ENCODE measurements around the gene NELL2. TPM values are rescaled to one million over a fixed set of nuclear protein-coding genes. Genes with fewer than 3 reads are reported as not detected.

The NELL2 gene
- total and polyA plus RNA-seq, 10 of the 15 experiments (the other 5 are each of a cell fraction or from before 2014, with no cell fraction given): 0.27 to 2.3 (median 0.76) TPM

DNA sequence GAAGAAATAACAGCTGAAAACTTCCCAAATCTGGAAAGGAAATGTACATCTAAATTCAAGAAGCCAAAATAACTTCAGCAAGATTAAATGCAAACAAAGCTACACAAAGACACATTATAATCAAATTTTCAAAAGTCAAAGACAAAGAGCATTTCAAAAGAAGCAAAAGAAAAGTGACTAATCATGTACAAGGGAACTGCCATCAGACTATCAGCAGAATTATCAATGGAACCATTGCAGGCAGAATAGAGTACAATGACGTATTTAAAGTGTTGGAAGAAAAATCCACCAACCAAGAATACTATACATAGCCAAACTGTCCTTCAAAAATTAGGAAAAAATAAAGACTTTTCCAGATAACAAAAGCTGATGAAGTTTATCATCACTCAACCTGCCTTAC, 147.5 kb downstream of the NELL2 start:
- WGBS (ENCODE audit: insufficient coverage, insufficient replicate concordance, low lambda C conversion rate, missing lambda C conversion rate): 0% methylated on average over 1 of the region's 1 CpG
- ChIA-PET CTCF (no interaction called here), SMC1A (ENCODE audit: uncharacterized antibody, unreplicated experiment) (interaction anchor here (1.0 kb wide), 1 partner anchor 11 kb away, joined by 4 read pairs; no protein-coding TSS in a partner anchor), POLR2A (no interaction called here), RAD21 (ENCODE audit: unreplicated experiment) (no interaction called here)
- Histone ChIP-seq H3K4me3 (no peak overlapping the region), H3K79me2 (ENCODE audit: control insufficient read depth, insufficient read depth, low read length) (no peaks in the 10 kb centered on the region), H4K20me1 (ENCODE audit: control insufficient read depth, insufficient read depth) (no peaks in the 10 kb centered on the region), H3K27me3 (replicated peaks in 1 of 2; ENCODE audit: control insufficient read depth in 2 of 2, insufficient read depth in 2 of 2, low read length in 1 of 2) (no peaks in the 10 kb centered on the region), H3K36me3 (ENCODE audit: control insufficient read depth in 2 of 2, insufficient read depth in 2 of 2, low read length in 1 of 2) (no peaks in the 10 kb centered on the region), H3K9me3 (replicated peaks; ENCODE audit: control insufficient read depth, insufficient read depth, low read length) (no peaks in the 10 kb centered on the region; the same call in 2 of the 3 replicates), H3K4me2 (ENCODE audit: control insufficient read depth, insufficient read depth) (no peak overlapping the region), H2AFZ (ENCODE audit: control insufficient read depth, low read depth, low read length) (no peak overlapping the region), H3K4me1 (ENCODE audit: control insufficient read depth, insufficient read depth, low read length) (no peaks in the 10 kb centered on the region), H3K9ac (ENCODE audit: control insufficient read depth, insufficient read depth, low read length) (no peak overlapping the region), H3K27ac (ENCODE audit: control insufficient read depth, insufficient read depth) (no peak overlapping the region)
- in situ Hi-C loops (cut with MboI) (no loop called here), intact Hi-C loops (cut with micrococcal nuclease; ENCODE audit: unreplicated experiment) (no loop called here)
- no peak for DNase-seq (ENCODE audit: low read depth, low spot score)
- no TSS peak for BruUV-seq (replicated peaks)
- no peak for FAIRE-seq
- no peak for ATAC-seq
- TF ChIP-seq BCL11A (IDR thresholded peaks at IDR 0.05; ENCODE audit: low read depth, low read length): no peak
- TF ChIP-seq MYC (IDR thresholded peaks at IDR 0.05; ENCODE audit: insufficient read depth, insufficient read length, insufficient replicate concordance, low read length, severe bottlenecking): no peak
- TF ChIP-seq, protein P1, sequence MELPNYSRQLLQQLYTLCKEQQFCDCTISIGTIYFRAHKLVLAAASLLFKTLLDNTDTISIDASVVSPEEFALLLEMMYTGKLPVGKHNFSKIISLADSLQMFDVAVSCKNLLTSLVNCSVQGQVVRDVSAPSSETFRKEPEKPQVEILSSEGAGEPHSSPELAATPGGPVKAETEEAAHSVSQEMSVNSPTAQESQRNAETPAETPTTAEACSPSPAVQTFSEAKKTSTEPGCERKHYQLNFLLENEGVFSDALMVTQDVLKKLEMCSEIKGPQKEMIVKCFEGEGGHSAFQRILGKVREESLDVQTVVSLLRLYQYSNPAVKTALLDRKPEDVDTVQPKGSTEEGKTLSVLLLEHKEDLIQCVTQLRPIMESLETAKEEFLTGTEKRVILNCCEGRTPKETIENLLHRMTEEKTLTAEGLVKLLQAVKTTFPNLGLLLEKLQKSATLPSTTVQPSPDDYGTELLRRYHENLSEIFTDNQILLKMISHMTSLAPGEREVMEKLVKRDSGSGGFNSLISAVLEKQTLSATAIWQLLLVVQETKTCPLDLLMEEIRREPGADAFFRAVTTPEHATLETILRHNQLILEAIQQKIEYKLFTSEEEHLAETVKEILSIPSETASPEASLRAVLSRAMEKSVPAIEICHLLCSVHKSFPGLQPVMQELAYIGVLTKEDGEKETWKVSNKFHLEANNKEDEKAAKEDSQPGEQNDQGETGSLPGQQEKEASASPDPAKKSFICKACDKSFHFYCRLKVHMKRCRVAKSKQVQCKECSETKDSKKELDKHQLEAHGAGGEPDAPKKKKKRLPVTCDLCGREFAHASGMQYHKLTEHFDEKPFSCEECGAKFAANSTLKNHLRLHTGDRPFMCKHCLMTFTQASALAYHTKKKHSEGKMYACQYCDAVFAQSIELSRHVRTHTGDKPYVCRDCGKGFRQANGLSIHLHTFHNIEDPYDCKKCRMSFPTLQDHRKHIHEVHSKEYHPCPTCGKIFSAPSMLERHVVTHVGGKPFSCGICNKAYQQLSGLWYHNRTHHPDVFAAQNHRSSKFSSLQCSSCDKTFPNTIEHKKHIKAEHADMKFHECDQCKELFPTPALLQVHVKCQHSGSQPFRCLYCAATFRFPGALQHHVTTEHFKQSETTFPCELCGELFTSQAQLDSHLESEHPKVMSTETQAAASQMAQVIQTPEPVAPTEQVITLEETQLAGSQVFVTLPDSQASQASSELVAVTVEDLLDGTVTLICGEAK (IDR thresholded peaks at IDR 0.05; ENCODE audit: borderline replicate concordance): no peak
- TF ChIP-seq, protein P2, sequence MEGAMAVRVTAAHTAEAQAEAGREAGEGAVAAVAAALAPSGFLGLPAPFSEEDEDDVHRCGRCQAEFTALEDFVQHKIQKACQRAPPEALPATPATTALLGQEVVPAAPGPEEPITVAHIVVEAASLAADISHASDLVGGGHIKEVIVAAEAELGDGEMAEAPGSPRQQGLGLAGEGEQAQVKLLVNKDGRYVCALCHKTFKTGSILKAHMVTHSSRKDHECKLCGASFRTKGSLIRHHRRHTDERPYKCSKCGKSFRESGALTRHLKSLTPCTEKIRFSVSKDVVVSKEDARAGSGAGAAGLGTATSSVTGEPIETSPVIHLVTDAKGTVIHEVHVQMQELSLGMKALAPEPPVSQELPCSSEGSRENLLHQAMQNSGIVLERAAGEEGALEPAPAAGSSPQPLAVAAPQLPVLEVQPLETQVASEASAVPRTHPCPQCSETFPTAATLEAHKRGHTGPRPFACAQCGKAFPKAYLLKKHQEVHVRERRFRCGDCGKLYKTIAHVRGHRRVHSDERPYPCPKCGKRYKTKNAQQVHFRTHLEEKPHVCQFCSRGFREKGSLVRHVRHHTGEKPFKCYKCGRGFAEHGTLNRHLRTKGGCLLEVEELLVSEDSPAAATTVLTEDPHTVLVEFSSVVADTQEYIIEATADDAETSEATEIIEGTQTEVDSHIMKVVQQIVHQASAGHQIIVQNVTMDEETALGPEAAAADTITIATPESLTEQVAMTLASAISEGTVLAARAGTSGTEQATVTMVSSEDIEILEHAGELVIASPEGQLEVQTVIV (IDR thresholded peaks at IDR 0.05; ENCODE audit: borderline replicate concordance, partially characterized antibody): no peak
- TF ChIP-seq, protein P3, sequence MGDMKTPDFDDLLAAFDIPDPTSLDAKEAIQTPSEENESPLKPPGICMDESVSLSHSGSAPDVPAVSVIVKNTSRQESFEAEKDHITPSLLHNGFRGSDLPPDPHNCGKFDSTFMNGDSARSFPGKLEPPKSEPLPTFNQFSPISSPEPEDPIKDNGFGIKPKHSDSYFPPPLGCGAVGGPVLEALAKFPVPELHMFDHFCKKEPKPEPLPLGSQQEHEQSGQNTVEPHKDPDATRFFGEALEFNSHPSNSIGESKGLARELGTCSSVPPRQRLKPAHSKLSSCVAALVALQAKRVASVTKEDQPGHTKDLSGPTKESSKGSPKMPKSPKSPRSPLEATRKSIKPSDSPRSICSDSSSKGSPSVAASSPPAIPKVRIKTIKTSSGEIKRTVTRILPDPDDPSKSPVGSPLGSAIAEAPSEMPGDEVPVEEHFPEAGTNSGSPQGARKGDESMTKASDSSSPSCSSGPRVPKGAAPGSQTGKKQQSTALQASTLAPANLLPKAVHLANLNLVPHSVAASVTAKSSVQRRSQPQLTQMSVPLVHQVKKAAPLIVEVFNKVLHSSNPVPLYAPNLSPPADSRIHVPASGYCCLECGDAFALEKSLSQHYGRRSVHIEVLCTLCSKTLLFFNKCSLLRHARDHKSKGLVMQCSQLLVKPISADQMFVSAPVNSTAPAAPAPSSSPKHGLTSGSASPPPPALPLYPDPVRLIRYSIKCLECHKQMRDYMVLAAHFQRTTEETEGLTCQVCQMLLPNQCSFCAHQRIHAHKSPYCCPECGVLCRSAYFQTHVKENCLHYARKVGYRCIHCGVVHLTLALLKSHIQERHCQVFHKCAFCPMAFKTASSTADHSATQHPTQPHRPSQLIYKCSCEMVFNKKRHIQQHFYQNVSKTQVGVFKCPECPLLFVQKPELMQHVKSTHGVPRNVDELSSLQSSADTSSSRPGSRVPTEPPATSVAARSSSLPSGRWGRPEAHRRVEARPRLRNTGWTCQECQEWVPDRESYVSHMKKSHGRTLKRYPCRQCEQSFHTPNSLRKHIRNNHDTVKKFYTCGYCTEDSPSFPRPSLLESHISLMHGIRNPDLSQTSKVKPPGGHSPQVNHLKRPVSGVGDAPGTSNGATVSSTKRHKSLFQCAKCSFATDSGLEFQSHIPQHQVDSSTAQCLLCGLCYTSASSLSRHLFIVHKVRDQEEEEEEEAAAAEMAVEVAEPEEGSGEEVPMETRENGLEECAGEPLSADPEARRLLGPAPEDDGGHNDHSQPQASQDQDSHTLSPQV (IDR thresholded peaks at IDR 0.05): no peak
- TF ChIP-seq, protein P4, sequence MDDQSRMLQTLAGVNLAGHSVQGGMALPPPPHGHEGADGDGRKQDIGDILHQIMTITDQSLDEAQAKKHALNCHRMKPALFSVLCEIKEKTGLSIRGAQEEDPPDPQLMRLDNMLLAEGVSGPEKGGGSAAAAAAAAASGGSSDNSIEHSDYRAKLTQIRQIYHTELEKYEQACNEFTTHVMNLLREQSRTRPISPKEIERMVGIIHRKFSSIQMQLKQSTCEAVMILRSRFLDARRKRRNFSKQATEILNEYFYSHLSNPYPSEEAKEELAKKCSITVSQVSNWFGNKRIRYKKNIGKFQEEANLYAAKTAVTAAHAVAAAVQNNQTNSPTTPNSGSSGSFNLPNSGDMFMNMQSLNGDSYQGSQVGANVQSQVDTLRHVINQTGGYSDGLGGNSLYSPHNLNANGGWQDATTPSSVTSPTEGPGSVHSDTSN (IDR thresholded peaks at IDR 0.05; ENCODE audit: insufficient replicate concordance, low read depth, low read length): no peak
- no peak for TF ChIP-seq GABPA (IDR thresholded peaks at IDR 0.05; ENCODE audit: low read depth)
- TF ChIP-seq, protein P5, sequence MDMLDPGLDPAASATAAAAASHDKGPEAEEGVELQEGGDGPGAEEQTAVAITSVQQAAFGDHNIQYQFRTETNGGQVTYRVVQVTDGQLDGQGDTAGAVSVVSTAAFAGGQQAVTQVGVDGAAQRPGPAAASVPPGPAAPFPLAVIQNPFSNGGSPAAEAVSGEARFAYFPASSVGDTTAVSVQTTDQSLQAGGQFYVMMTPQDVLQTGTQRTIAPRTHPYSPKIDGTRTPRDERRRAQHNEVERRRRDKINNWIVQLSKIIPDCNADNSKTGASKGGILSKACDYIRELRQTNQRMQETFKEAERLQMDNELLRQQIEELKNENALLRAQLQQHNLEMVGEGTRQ (IDR thresholded peaks at IDR 0.05; ENCODE audit: borderline replicate concordance, low read depth, low read length): no peak
- no peak for TF ChIP-seq SRF (IDR thresholded peaks at IDR 0.05; ENCODE audit: low read depth in 2 of 2, low read length in 2 of 2)
- no peak for TF ChIP-seq BACH1 (IDR thresholded peaks at IDR 0.05; ENCODE audit: borderline replicate concordance)
